PC-9 (cell line): ENCODE results near the gene FCN1. TPM values are rescaled to one million over a fixed set of nuclear protein-coding genes. Genes with fewer than 3 reads are reported as not detected.

ENCODE experiments used
- BruUV-seq: library from RNA; stranded (reverse); fragments of 400-500 nt; replicated peaks from 2 replicates; lab custom pipeline; 2021; lab: Mats Ljungman, UMichigan
- CTCF ChIA-PET: fragments of 300-600 bp; sonication (Branson Sonifier 250); formaldehyde crosslinking; loops from one replicate; lab custom pipeline; 2022; ENCODE audit warnings: antibody characterized with exemption; lab: Charles Lee
- POLR2A ChIA-PET: fragments of 300-600 bp; sonication (Branson Sonifier 250); formaldehyde crosslinking; loops from one replicate; lab custom pipeline; 2022; ENCODE audit warnings: antibody characterized with exemption; ENCODE audit not compliant: unreplicated experiment; lab: Charles Lee
- DNase-seq, 2 experiments: peaks; one replicate each; pipeline versions ENCODE4 v3.0.0 to v3.0.0-alpha.2; 2015 to 2022; ENCODE audit warnings: mixed read lengths in 1 of 2
- H2AFZ ChIP-seq: fragments of 200-600 bp; sonication (generic); 2 replicates; pipeline ENCODE4 v1.8.1; 2017; ENCODE audit warnings: antibody characterized with exemption
- H3F3A ChIP-seq: fragments of 200-600 bp; sonication (generic); 2 replicates; pipeline ENCODE4 v1.8.1; 2017; ENCODE audit warnings: antibody characterized with exemption, mild to moderate bottlenecking, low read depth; ENCODE audit not compliant: insufficient read depth
- H3K27ac ChIP-seq: fragments of 200-600 bp; sonication (generic); 2 replicates; pipeline ENCODE4 v1.6.1; 2016; ENCODE audit warnings: mixed run types
- H3K27me3 ChIP-seq: fragments of 200-600 bp; sonication (generic); 2 replicates; pipeline ENCODE4 v1.6.1; 2016; ENCODE audit warnings: low read depth, mixed run types; ENCODE audit not compliant: insufficient read depth
- H3K36me3 ChIP-seq: fragments of 200-600 bp; sonication (generic); 2 replicates; pipeline ENCODE4 v1.6.1; 2016; ENCODE audit warnings: low read depth, mixed run types
- H3K4me1 ChIP-seq: fragments of 200-600 bp; sonication (generic); replicated peaks from 2 replicates; pipeline ENCODE4 v1.6.1; 2016; ENCODE audit warnings: mixed run types; ENCODE audit not compliant: insufficient read depth
- H3K4me2 ChIP-seq: fragments of 200-600 bp; sonication (generic); 2 replicates; pipeline ENCODE4 v1.6.1; 2017; ENCODE audit warnings: mixed run types
- H3K4me3 ChIP-seq: fragments of 200-600 bp; sonication (generic); 2 replicates; pipeline ENCODE4 v1.6.1; 2016; ENCODE audit warnings: mixed run types
- H3K79me2 ChIP-seq: fragments of 200-600 bp; sonication (generic); 2 replicates; pipeline ENCODE4 v1.6.1; 2017; ENCODE audit warnings: low read depth, mixed run types
- H3K9me2 ChIP-seq: fragments of 200-600 bp; sonication (generic); 2 replicates; pipeline ENCODE4 v1.8.1; 2017; ENCODE audit warnings: mild to moderate bottlenecking; ENCODE audit not compliant: insufficient read depth
- H3K9me3 ChIP-seq: fragments of 200-600 bp; sonication (generic); 2 replicates; pipeline ENCODE4 v1.8.1; 2016; ENCODE audit warnings: low read depth; ENCODE audit not compliant: insufficient read depth
- H4K20me1 ChIP-seq: fragments of 200-600 bp; sonication (generic); 2 replicates; pipeline ENCODE4 v1.8.1; 2017; ENCODE audit not compliant: insufficient read depth
- CTCF ChIP-seq: fragments of 200-600 bp; sonication (generic); conservative IDR thresholded peaks from 2 replicates; pipeline ENCODE4 v1.6.1; 2017; ENCODE audit warnings: mixed run types, antibody characterized with exemption, mild to moderate bottlenecking, moderate library complexity
- EZH2 ChIP-seq: fragments of 200-600 bp; sonication (generic); IDR thresholded peaks from 2 replicates; pipeline ENCODE4 v1.8.0; 2017; ENCODE audit warnings: antibody characterized with exemption, low read depth
- intact Hi-C: fragments of 100-400 bp; cut with micrococcal nuclease; formaldehyde crosslinking; loops from one replicate; pipeline ENCODE4 v1.10.0; 2022; ENCODE audit not compliant: unreplicated experiment
- total RNA-seq: library from RNA; stranded (reverse); gene quantifications from 2 replicates; pipeline ENCODE4 v1.2.3, GENCODE V29; 2021

FCN1 gene
- total RNA-seq, 1 experiment from 2014 or later, result not detected

GRCh38 chr9:134922932-134923240, 5.2 kb upstream of the FCN1 start:
- TF ChIP-seq CTCF (no peak), EZH2 (no peak)
- H3K36me3 ChIP-seq, result no peaks in the 10 kb centered on the region
- no peak overlapping the region for H3K4me2 ChIP-seq
- no peak overlapping the region for H3K4me3 ChIP-seq
- ChIA-PET POLR2A (no interaction called here), CTCF (no interaction called here)
- no TSS peak for BruUV-seq
- H3K9me3 ChIP-seq, result 0 out of 2 replicates have a peak, but pooled peaks cover 1% of the 10 kb centered on the region
- no peak overlapping the region for H3K27ac ChIP-seq
- H3F3A ChIP-seq, result no peaks in the 10 kb centered on the region
- H4K20me1 ChIP-seq, result no peaks in the 10 kb centered on the region
- no peak for DNase-seq
- H3K27me3 ChIP-seq, result peaks cover 66% of the 10 kb centered on the region
- no peaks in the 10 kb centered on the region for H3K4me1 ChIP-seq
- H2AFZ ChIP-seq, result no peak overlapping the region
- H3K9me2 ChIP-seq, result no peaks in the 10 kb centered on the region
- intact Hi-C loops, result no loop called here
- H3K79me2 ChIP-seq, result no peaks in the 10 kb centered on the region

- H4K20me1 ChIP-seq, result no peaks in the 10 kb centered on the region
- peaks cover 70% of the 10 kb centered on the region for H3K27me3 ChIP-seq
- H3K79me2 ChIP-seq, result no peaks in the 10 kb centered on the region
- no TSS peak for BruUV-seq
- no peak overlapping the region for H3K27ac ChIP-seq
- H3K4me1 ChIP-seq, result no peaks in the 10 kb centered on the region
- no peaks in the 10 kb centered on the region for H3F3A ChIP-seq
- no peak overlapping the region for H3K4me3 ChIP-seq
- TF ChIP-seq EZH2 (no peak), CTCF (no peak)
- intact Hi-C loops, result no loop called here
- H3K9me3 ChIP-seq, result no peaks in the 10 kb centered on the region
- no peak overlapping the region for H3K4me2 ChIP-seq
- no peaks in the 10 kb centered on the region for H3K9me2 ChIP-seq
- POLR2A ChIA-PET, result no interaction called here
- H3K36me3 ChIP-seq, result no peaks in the 10 kb centered on the region
- DNase-seq, result no peak
- CTCF ChIA-PET, result no interaction called here
- no peak overlapping the region for H2AFZ ChIP-seq
These were observed 4.6 kb upstream of the FCN1 start for GRCh38 chr9:134922066-134922931.

GRCh38 chr9:134919303-134919702, 1.6 kb upstream of the FCN1 start:
- no peak overlapping the region for H2AFZ ChIP-seq
- BruUV-seq, result no TSS peak
- CTCF ChIA-PET, result no interaction called here
- no peak overlapping the region for H3K4me2 ChIP-seq
- no peaks in the 10 kb centered on the region for H3K4me1 ChIP-seq
- H3K36me3 ChIP-seq, result no peaks in the 10 kb centered on the region
- H3K27ac ChIP-seq, result no peak overlapping the region
- H4K20me1 ChIP-seq, result no peaks in the 10 kb centered on the region
- POLR2A ChIA-PET, result no interaction called here
- intact Hi-C loops, result no loop called here
- DNase-seq, result no peak
- no peaks in the 10 kb centered on the region for H3K9me3 ChIP-seq
- no peaks in the 10 kb centered on the region for H3F3A ChIP-seq
- no peaks in the 10 kb centered on the region for H3K9me2 ChIP-seq
- no peaks in the 10 kb centered on the region for H3K79me2 ChIP-seq
- no peak overlapping the region for H3K4me3 ChIP-seq
- TF ChIP-seq EZH2, result no peak
- TF ChIP-seq CTCF, result no peak
- H3K27me3 ChIP-seq, result peaks cover 92% of the 10 kb centered on the region
